Measurements from ENCODE around the gene RCOR1.

GRCh38 chr14:102769049-102769327 lies 176.5 kb downstream of the RCOR1 start:
- TF ChIP-seq POLR2A (IDR thresholded peaks at IDR 0.05; ENCODE audit: low read length) (no peak), HMGXB4 (CRISPR knock-in tag; IDR thresholded peaks at IDR 0.05; ENCODE audit: borderline replicate concordance) (no peak), CHD4 (IDR thresholded peaks at IDR 0.05; ENCODE audit: borderline replicate concordance) (no peak), RFX5 (IDR thresholded peaks at IDR 0.05) (no peak), HOXB13 (CRISPR knock-in tag; IDR thresholded peaks at IDR 0.05; ENCODE audit: low read depth) (no peak), RAD21 (conservative IDR thresholded peaks at IDR 0.05 in 1 of 2, IDR thresholded peaks at IDR 0.05 in 1 of 2) (no peak), CTCF (IDR thresholded peaks at IDR 0.05) (no peak), KDM1A (IDR thresholded peaks at IDR 0.05; ENCODE audit: low read depth) (no peak), RARB (CRISPR knock-in tag; IDR thresholded peaks at IDR 0.05) (no peak), FOSL2 (IDR thresholded peaks at IDR 0.05) (no peak), FOSL2 (CRISPR knock-in tag; IDR thresholded peaks at IDR 0.05) (no peak), EP300 (IDR thresholded peaks at IDR 0.05) (no peak), ZC3H11A (IDR thresholded peaks at IDR 0.05) (no peak)

Data from A549 (cell line).